Measurements from ENCODE around the gene GRPR. TPM values are rescaled to one million over a fixed set of nuclear protein-coding genes. Genes with fewer than 3 reads are reported as not detected.

Gene GRPR
- polyA plus RNA-seq, 1 donor (not counting 4 experiments of a cell fraction or from before 2014, with no cell fraction given) = 0.08 TPM

DNA sequence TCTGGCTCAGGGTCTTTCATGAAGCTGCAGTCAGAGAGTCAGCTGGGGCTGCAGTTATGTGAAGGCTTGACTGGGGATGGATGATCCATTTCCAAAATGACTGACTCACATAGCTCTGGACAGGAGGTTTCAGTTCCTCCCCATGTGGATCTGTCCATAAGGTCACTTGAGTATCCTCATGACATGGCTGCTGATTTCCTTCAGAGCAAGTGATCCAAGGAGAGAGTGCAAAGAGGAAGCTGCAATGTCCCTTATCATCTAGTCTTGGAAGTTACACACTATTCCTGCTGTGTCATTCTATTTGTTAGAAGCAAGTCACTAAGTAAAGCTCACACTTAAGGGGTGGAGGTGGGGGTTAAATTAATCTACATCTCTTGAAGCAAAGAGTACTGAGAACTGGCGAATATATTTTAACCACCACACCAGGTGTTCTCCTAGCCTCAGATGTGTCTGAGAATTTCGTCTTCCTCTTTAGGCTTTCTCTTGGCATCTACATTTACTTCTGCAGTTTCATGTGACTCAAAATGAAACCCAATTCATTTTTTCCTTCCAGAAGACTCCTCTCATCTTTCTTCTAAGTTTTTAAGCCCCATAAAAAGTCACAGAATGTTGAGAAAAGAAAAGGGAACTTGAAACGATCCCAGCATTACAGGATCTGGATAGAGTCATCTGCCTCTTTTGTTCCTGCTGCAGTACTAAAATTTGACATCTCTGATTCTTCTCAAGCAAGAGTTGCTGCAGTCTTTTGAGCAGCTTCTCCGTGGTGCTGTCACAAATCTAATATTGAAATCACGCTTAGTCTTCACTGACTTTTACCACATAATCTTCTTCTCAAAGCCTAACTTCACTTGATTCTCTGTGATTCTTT, 3.8 kb upstream of the GRPR start:
- Histone ChIP-seq H3K27me3 (ENCODE audit: control insufficient read depth, extremely low read depth, insufficient read depth, low read length) (peaks cover 9% of the 10 kb centered on the region), H2AFZ (ENCODE audit: control insufficient read depth, low read length) (no peak overlapping the region), H3K9me1 (ENCODE audit: control insufficient read depth, extremely low read depth, insufficient read depth, low read length) (no peaks in the 10 kb centered on the region), H3K4me3 (ENCODE audit: control insufficient read depth in 2 of 3, extremely low read depth in 1 of 3, insufficient read depth in 2 of 3, low read depth in 1 of 3, low read length in 3 of 3) (no peak overlapping the region), H3K36me3 (ENCODE audit: control insufficient read depth in 2 of 2, extremely low read depth in 1 of 2, insufficient read depth in 2 of 2, low read length in 2 of 2) (no peaks in the 10 kb centered on the region), H3K9me3 (ENCODE audit: control insufficient read depth, low read depth, low read length) (no peaks in the 10 kb centered on the region), H3K27ac (ENCODE audit: control insufficient read depth, insufficient read depth, low read length) (no peak overlapping the region), H3K4me1 (ENCODE audit: control insufficient read depth, extremely low read depth, insufficient read depth, low read length) (no peaks in the 10 kb centered on the region), H3K9ac (ENCODE audit: control insufficient read depth, extremely low read depth, insufficient read depth, low read length) (no peak overlapping the region), H3K4me2 (ENCODE audit: control insufficient read depth, extremely low read depth, insufficient read depth, low read depth, low read length) (no peak overlapping the region), H4K20me1 (ENCODE audit: control insufficient read depth, extremely low read depth, insufficient read depth, low read length) (no peaks in the 10 kb centered on the region), H3K79me2 (ENCODE audit: control insufficient read depth, insufficient read depth, low read length) (no peaks in the 10 kb centered on the region)
- dilution Hi-C loops (cut with MboI; ENCODE audit: extremely low pct_ligation_motif_present, low sequenced_read_pairs) = no loop called here
- DNase-seq (ENCODE audit: low read depth, low spot score) (no peak), FAIRE-seq (no peak)
- TF ChIP-seq, protein P1, sequence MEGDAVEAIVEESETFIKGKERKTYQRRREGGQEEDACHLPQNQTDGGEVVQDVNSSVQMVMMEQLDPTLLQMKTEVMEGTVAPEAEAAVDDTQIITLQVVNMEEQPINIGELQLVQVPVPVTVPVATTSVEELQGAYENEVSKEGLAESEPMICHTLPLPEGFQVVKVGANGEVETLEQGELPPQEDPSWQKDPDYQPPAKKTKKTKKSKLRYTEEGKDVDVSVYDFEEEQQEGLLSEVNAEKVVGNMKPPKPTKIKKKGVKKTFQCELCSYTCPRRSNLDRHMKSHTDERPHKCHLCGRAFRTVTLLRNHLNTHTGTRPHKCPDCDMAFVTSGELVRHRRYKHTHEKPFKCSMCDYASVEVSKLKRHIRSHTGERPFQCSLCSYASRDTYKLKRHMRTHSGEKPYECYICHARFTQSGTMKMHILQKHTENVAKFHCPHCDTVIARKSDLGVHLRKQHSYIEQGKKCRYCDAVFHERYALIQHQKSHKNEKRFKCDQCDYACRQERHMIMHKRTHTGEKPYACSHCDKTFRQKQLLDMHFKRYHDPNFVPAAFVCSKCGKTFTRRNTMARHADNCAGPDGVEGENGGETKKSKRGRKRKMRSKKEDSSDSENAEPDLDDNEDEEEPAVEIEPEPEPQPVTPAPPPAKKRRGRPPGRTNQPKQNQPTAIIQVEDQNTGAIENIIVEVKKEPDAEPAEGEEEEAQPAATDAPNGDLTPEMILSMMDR (optimal IDR thresholded peaks at IDR 0.05 in 1 of 3, IDR thresholded peaks at IDR 0.05 in 1 of 3, conservative IDR thresholded peaks at IDR 0.05 in 1 of 3; ENCODE audit: extremely low read depth in 1 of 3, insufficient read depth in 2 of 3, low read length in 3 of 3) = no peak
- no peak for TF ChIP-seq EZH2 (IDR thresholded peaks at IDR 0.05; ENCODE audit: low read length)

DNA sequence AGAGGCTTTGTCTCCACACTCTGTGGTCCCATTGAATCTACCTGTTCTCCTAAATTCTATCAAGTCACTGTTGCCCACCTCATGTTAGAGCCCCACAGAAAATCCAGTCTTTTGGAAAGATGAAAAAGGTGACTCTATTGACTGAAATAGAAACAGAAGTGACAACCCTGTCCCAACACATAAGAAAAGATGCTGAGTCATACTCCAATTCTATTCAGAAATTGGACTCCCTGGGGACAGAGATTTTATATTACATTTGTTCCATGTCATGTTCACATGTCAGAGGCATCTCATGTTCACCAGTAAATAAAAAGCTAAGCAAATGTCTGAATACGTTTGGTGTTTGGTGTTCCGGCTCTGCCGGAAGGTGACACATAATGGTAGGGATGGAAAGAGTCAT, 2.9 kb upstream of the GRPR start:
- no peak overlapping the region for H3K9ac ChIP-seq (ENCODE audit: control insufficient read depth, extremely low read depth, insufficient read depth, low read length)
- H3K9me1 ChIP-seq (ENCODE audit: control insufficient read depth, extremely low read depth, insufficient read depth, low read length) = no peaks in the 10 kb centered on the region
- DNase-seq (ENCODE audit: low read depth, low spot score) (no peak), FAIRE-seq (no peak)
- H3K4me3 ChIP-seq (ENCODE audit: control insufficient read depth in 2 of 3, extremely low read depth in 1 of 3, insufficient read depth in 2 of 3, low read depth in 1 of 3, low read length in 3 of 3) = no peak overlapping the region
- H4K20me1 ChIP-seq (ENCODE audit: control insufficient read depth, extremely low read depth, insufficient read depth, low read length) = no peaks in the 10 kb centered on the region
- TF ChIP-seq, protein P1 (optimal IDR thresholded peaks at IDR 0.05 in 1 of 3, IDR thresholded peaks at IDR 0.05 in 1 of 3, conservative IDR thresholded peaks at IDR 0.05 in 1 of 3; ENCODE audit: extremely low read depth in 1 of 3, insufficient read depth in 2 of 3, low read length in 3 of 3) = no peak
- no peak for TF ChIP-seq EZH2 (IDR thresholded peaks at IDR 0.05; ENCODE audit: low read length)
- no peaks in the 10 kb centered on the region for H3K36me3 ChIP-seq (ENCODE audit: control insufficient read depth in 2 of 2, extremely low read depth in 1 of 2, insufficient read depth in 2 of 2, low read length in 2 of 2)
- no peaks in the 10 kb centered on the region for H3K4me1 ChIP-seq (ENCODE audit: control insufficient read depth, extremely low read depth, insufficient read depth, low read length)
- H3K9me3 ChIP-seq (ENCODE audit: control insufficient read depth, low read depth, low read length) = no peaks in the 10 kb centered on the region
- H2AFZ ChIP-seq (ENCODE audit: control insufficient read depth, low read length) = no peak overlapping the region
- H3K27ac ChIP-seq (ENCODE audit: control insufficient read depth, insufficient read depth, low read length) = no peak overlapping the region
- no peak overlapping the region for H3K4me2 ChIP-seq (ENCODE audit: control insufficient read depth, extremely low read depth, insufficient read depth, low read depth, low read length)
- H3K27me3 ChIP-seq (ENCODE audit: control insufficient read depth, extremely low read depth, insufficient read depth, low read length) = peaks cover 9% of the 10 kb centered on the region
- no peaks in the 10 kb centered on the region for H3K79me2 ChIP-seq (ENCODE audit: control insufficient read depth, insufficient read depth, low read length)
- dilution Hi-C loops (cut with MboI; ENCODE audit: extremely low pct_ligation_motif_present, low sequenced_read_pairs) = no loop called here
